Ecto neural progenitor cell (in vitro differentiated cells): ENCODE measurements around the gene NINL.

Experiments
- DNase-seq: peaks from one replicate; pipeline ENCODE4 v3.0.0-alpha.2; 2018; ENCODE audit warnings: low spot score

Gene NINL

GRCh38 chr20:25407311-25408169 is 177.8 kb downstream of the NINL start, which contains the start of gene GINS1:
Gene GINS1 (plus strand): TSS chr20:25407673. CDS start chr20:25407821, 148 bp downstream.
- DNase-seq: peak; percentile 99
